Neural crest cell (in vitro differentiated cells): ENCODE measurements around the gene TNFSF11. TPM values are rescaled to one million over a fixed set of nuclear protein-coding genes. Genes with fewer than 3 reads are reported as not detected.

Source experiments
- DNase-seq: peaks from one replicate; pipeline ENCODE4 v3.0.0; 2021; ENCODE audit warnings: low read depth, mixed read lengths, low spot score
- H3K27ac Mint-ChIP-seq: one replicate; pipeline ENCODE4 v1.8.0; 2021; ENCODE audit warnings: mild to moderate bottlenecking, mixed read lengths; ENCODE audit not compliant: unreplicated experiment
- H3K27me3 Mint-ChIP-seq: 2 replicates; pipeline ENCODE4 v1.8.0; 2021; ENCODE audit warnings: low read depth, mild to moderate bottlenecking, mixed read lengths
- H3K36me3 Mint-ChIP-seq: 2 replicates; pipeline ENCODE4 v1.8.0; 2021; ENCODE audit warnings: low read depth, mild to moderate bottlenecking, mixed read lengths
- H3K4me1 Mint-ChIP-seq: 2 replicates; pipeline ENCODE4 v1.8.0; 2021; ENCODE audit warnings: mixed read lengths
- H3K4me3 Mint-ChIP-seq: one replicate; pipeline ENCODE4 v1.8.0; 2021; ENCODE audit warnings: mild to moderate bottlenecking, mixed read lengths
- H3K9me3 Mint-ChIP-seq: 2 replicates; pipeline ENCODE4 v1.8.0; 2021; ENCODE audit warnings: mixed read lengths
- CTCF ChIP-seq: fragments of 200-600 bp; sonication (generic); conservative IDR thresholded peaks from 2 replicates; pipeline ENCODE4 v1.5.0; 2021; ENCODE audit warnings: antibody characterized with exemption, mild to moderate bottlenecking
- total RNA-seq: library from RNA; stranded (reverse); gene quantifications from 2 replicates; pipeline ENCODE4 v1.2.1, GENCODE V29; 2021

TNFSF11 gene
- total RNA-seq, 1 donor from 2014 or later = not detected

GRCh38 chr13:42561752-42562467, 12.0 kb upstream of the TNFSF11 start:
- H3K9me3 Mint-ChIP-seq = peaks cover 25% of the 10 kb centered on the region

GRCh38 chr13:42567906-42568305, 6.0 kb upstream of the TNFSF11 start:
- H3K4me1 Mint-ChIP-seq = no peaks in the 10 kb centered on the region
- no peak for DNase-seq
- H3K27me3 Mint-ChIP-seq = peaks cover 17% of the 10 kb centered on the region
- no peak overlapping the region for H3K27ac Mint-ChIP-seq
- H3K36me3 Mint-ChIP-seq = peaks cover 3% of the 10 kb centered on the region
- H3K4me3 Mint-ChIP-seq = no peak overlapping the region
- no peak for TF ChIP-seq CTCF
- H3K9me3 Mint-ChIP-seq = peaks cover 17% of the 10 kb centered on the region

More at GRCh38 chr13:42561752-42562467, 12.0 kb upstream of the TNFSF11 start:
- peaks cover 12% of the 10 kb centered on the region for H3K36me3 Mint-ChIP-seq
- no peak for TF ChIP-seq CTCF
- H3K27me3 Mint-ChIP-seq = no peaks in the 10 kb centered on the region
- no peak for DNase-seq
- no peaks in the 10 kb centered on the region for H3K4me1 Mint-ChIP-seq
- no peak overlapping the region for H3K27ac Mint-ChIP-seq
- H3K4me3 Mint-ChIP-seq = no peak overlapping the region

- Mint-ChIP-seq H3K9me3 (peaks cover 11% of the 10 kb centered on the region), H3K4me1 (peaks cover 3% of the 10 kb centered on the region), H3K27ac (no peak overlapping the region), H3K4me3 (no peak overlapping the region), H3K36me3 (peaks cover 3% of the 10 kb centered on the region), H3K27me3 (peaks cover 32% of the 10 kb centered on the region)
- no peak for DNase-seq
- no peak for TF ChIP-seq CTCF
These were observed 4.2 kb upstream of the TNFSF11 start for GRCh38 chr13:42569576-42570344.

- Mint-ChIP-seq H3K36me3 (peaks cover 8% of the 10 kb centered on the region), H3K27ac (no peak overlapping the region), H3K4me3 (no peak overlapping the region), H3K27me3 (peaks cover 54% of the 10 kb centered on the region), H3K4me1 (peaks cover 10% of the 10 kb centered on the region), H3K9me3 (peaks cover 10% of the 10 kb centered on the region)
- DNase-seq = no peak
- no peak for TF ChIP-seq CTCF
These were observed 2.1 kb upstream of the TNFSF11 start for GRCh38 chr13:42571895-42572294.

- DNase-seq = no peak
- peaks cover 8% of the 10 kb centered on the region for H3K36me3 Mint-ChIP-seq
- peaks cover 10% of the 10 kb centered on the region for H3K4me1 Mint-ChIP-seq
- H3K4me3 Mint-ChIP-seq = peak overlapping the region; percentile 6
- TF ChIP-seq CTCF = no peak
- no peak overlapping the region for H3K27ac Mint-ChIP-seq
- H3K9me3 Mint-ChIP-seq = peaks cover 10% of the 10 kb centered on the region
- H3K27me3 Mint-ChIP-seq = peaks cover 61% of the 10 kb centered on the region
These were observed 721 bp downstream of the TNFSF11 start for GRCh38 chr13:42574435-42575311.
